MCF 10A (cell line): ENCODE data around the gene NDUFS6. TPM values are rescaled to one million over a fixed set of nuclear protein-coding genes. Genes with fewer than 3 reads are reported as not detected.
A peak's percentile ranks its signal among the peaks of the same experiment; 100 is the strongest.

ENCODE experiments used
- BruUV-seq: library from RNA; stranded (reverse); fragments of 400-500 nt; replicated peaks from 2 replicates; lab custom pipeline; 2021; lab: Mats Ljungman, UMichigan
- CTCF ChIA-PET: fragments of 300-600 bp; sonication (Branson Sonifier 250); formaldehyde crosslinking; extraction: SDS; loops from one replicate; lab custom pipeline; 2021; ENCODE audit warnings: antibody characterized with exemption, inconsistent platforms; lab: Yijun Ruan, JAX
- POLR2A ChIA-PET: fragments of 300-600, 350-650 bp; sonication (Branson Sonifier 250); formaldehyde crosslinking; extraction: SDS; loops from one replicate; lab custom pipeline; 2020; ENCODE audit warnings: antibody characterized with exemption, inconsistent platforms; lab: Yijun Ruan, JAX
- DNase-seq: peaks from one replicate; pipeline ENCODE4 v3.0.0-alpha.2; 2018; ENCODE audit not compliant: unreplicated experiment
- H3K27ac Mint-ChIP-seq: one replicate; pipeline ENCODE4 v1.8.0; 2022; ENCODE audit warnings: mild to moderate bottlenecking, low read depth, mixed read lengths; ENCODE audit not compliant: unreplicated experiment
- H3K27me3 Mint-ChIP-seq: one replicate; pipeline ENCODE4 v1.8.0; 2022; ENCODE audit warnings: mixed read lengths; ENCODE audit not compliant: insufficient read depth, unreplicated experiment
- H3K36me3 Mint-ChIP-seq: one replicate; pipeline ENCODE4 v1.8.0; 2022; ENCODE audit warnings: mild to moderate bottlenecking, moderate library complexity, mixed read lengths; ENCODE audit not compliant: insufficient read depth, unreplicated experiment
- H3K4me1 Mint-ChIP-seq: one replicate; pipeline ENCODE4 v1.8.0; 2022; ENCODE audit warnings: mixed read lengths; ENCODE audit not compliant: insufficient read depth, unreplicated experiment
- H3K4me3 Mint-ChIP-seq: one replicate; pipeline ENCODE4 v1.8.0; 2022; ENCODE audit warnings: mild to moderate bottlenecking, moderate library complexity, mixed read lengths; ENCODE audit not compliant: unreplicated experiment
- H3K9me3 Mint-ChIP-seq: one replicate; pipeline ENCODE4 v1.8.0; 2022; ENCODE audit warnings: mixed read lengths; ENCODE audit not compliant: unreplicated experiment
- CTCF ChIP-seq: fragments of 200-600 bp; IDR thresholded peaks from one replicate; pipeline ENCODE4 v1.8.0; 2022; ENCODE audit warnings: antibody characterized with exemption, mild to moderate bottlenecking; ENCODE audit not compliant: unreplicated experiment
- intact Hi-C: fragments of 100-400 bp; cut with micrococcal nuclease; formaldehyde crosslinking; loops from 2 replicates; pipeline ENCODE4 v1.14.1; 2022
- total RNA-seq: library from RNA; stranded (reverse); gene quantifications from 2 replicates; pipeline ENCODE4 v1.2.3, GENCODE V29; 2022

Gene NDUFS6
- total RNA-seq, 1 experiment from 2014 or later: 65.6 TPM

- H3K27ac Mint-ChIP-seq: no peak overlapping the region
- BruUV-seq: no TSS peak
- H3K36me3 Mint-ChIP-seq: peaks cover 19% of the 10 kb centered on the region
- H3K4me3 Mint-ChIP-seq: no peak overlapping the region
- peaks cover 9% of the 10 kb centered on the region for H3K4me1 Mint-ChIP-seq
- DNase-seq: no peak
- TF ChIP-seq CTCF: no peak
- intact Hi-C loops: no loop called here
- ChIA-PET CTCF (no interaction called here), POLR2A (interaction anchor here (0.6 kb wide), 1 partner anchor 56 kb away, joined by 3 read pairs; no protein-coding TSS in a partner anchor)
- no peaks in the 10 kb centered on the region for H3K27me3 Mint-ChIP-seq
- no peaks in the 10 kb centered on the region for H3K9me3 Mint-ChIP-seq
Observed at GRCh38 chr5:1795506-1795905, 5.7 kb upstream of the NDUFS6 start.

GRCh38 chr5:1795931-1796330 is 5.3 kb upstream of the NDUFS6 start:
- CTCF ChIA-PET: no interaction called here
- Mint-ChIP-seq H3K36me3 (peaks cover 19% of the 10 kb centered on the region), H3K4me1 (peaks cover 13% of the 10 kb centered on the region)

GRCh38 chr5:1796371-1797102 is 4.7 kb upstream of the NDUFS6 start:
- no peak for DNase-seq
- CTCF ChIA-PET: no interaction called here
- Mint-ChIP-seq H3K4me3 (no peak overlapping the region), H3K27ac (peak overlapping the region; percentile 54), H3K4me1 (peaks cover 13% of the 10 kb centered on the region), H3K9me3 (no peaks in the 10 kb centered on the region), H3K27me3 (no peaks in the 10 kb centered on the region), H3K36me3 (peaks cover 19% of the 10 kb centered on the region)
- BruUV-seq: no TSS peak
- no peak for TF ChIP-seq CTCF
- intact Hi-C loops: no loop called here
- POLR2A ChIA-PET: no interaction called here

More at GRCh38 chr5:1795931-1796330, 5.3 kb upstream of the NDUFS6 start:
- H3K27me3 Mint-ChIP-seq: no peaks in the 10 kb centered on the region
- DNase-seq: no peak
- no peak overlapping the region for H3K4me3 Mint-ChIP-seq
- H3K9me3 Mint-ChIP-seq: no peaks in the 10 kb centered on the region
- POLR2A ChIA-PET: interaction anchor here (0.6 kb wide), 1 partner anchor 55 kb away, joined by 3 read pairs; no protein-coding TSS in a partner anchor
- peak overlapping the region; percentile 54 for H3K27ac Mint-ChIP-seq
- no TSS peak for BruUV-seq
- TF ChIP-seq CTCF: no peak
- intact Hi-C loops: no loop called here

GRCh38 chr5:1797103-1797800 is 4.0 kb upstream of the NDUFS6 start:
- POLR2A ChIA-PET: interaction anchor here (6.8 kb wide), 1 partner anchor 88 kb away, joined by 131 read pairs; the partner anchor contains the start of gene IRX4
- Mint-ChIP-seq H3K27ac (no peak overlapping the region), H3K4me3 (no peak overlapping the region), H3K9me3 (no peaks in the 10 kb centered on the region), H3K27me3 (no peaks in the 10 kb centered on the region), H3K36me3 (peaks cover 19% of the 10 kb centered on the region), H3K4me1 (peaks cover 13% of the 10 kb centered on the region)
- DNase-seq: no peak
- no TSS peak for BruUV-seq
- CTCF ChIA-PET: interaction anchor here (0.7 to 0.8 kb wide), 2 partner anchors 62 to 76 kb away, joined by 3 read pairs; no protein-coding TSS in a partner anchor
- intact Hi-C loops: no loop called here
- TF ChIP-seq CTCF: no peak
